ENCODE measurements around the gene LIPE. TPM values are rescaled to one million over a fixed set of nuclear protein-coding genes. Genes with fewer than 3 reads are reported as not detected.

Gene LIPE
- total RNA-seq, 1 experiment from 2014 or later: 21.7 TPM

DNA sequence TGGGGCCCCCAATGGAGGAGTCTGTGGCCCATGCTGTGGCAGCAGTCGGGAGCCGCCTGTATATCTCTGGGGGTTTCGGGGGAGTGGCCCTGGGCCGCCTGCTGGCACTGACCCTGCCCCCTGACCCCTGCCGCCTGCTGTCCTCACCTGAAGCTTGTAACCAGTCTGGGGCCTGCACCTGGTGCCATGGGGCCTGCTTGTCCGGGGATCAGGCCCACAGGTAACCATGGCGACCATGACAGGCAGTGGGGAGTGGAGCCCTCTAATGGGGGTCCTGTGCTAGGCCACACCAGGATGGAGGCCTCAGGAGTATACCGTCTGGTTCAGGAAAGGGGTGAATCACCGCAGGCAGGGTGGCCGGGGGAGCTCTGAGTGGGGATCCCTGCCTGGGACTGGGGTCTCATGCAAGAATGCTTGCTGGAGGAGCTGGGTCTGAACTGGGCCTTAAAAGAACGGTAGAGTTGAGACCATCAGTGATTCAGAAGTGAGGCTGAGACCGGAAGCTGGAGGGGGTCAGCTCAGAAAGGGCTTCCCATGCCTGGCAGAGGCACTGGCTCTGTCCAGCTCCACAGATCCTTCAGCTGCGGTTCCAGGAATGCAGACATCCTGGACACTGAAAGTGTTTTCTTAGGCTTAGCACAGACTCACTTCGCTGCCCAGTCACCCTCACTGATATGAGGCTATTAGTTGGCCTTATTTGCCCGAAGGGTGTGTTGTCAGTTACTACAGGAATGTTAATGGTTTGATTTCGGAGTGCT, 66.2 kb downstream of the LIPE start:
- intact Hi-C loops (cut with micrococcal nuclease; ENCODE audit: unreplicated experiment): no loop called here
- BruUV-seq (replicated peaks): no TSS peak
- ChIA-PET POLR2A (interaction anchor here (0.6 kb wide), 1 partner anchor 43 kb away, joined by 3 read pairs; no protein-coding TSS in a partner anchor), CTCF (interaction anchor here (0.6 kb wide), 1 partner anchor 16 kb away, joined by 5 read pairs; no protein-coding TSS in a partner anchor)
- peaks cover 3% of the 10 kb centered on the region for H3K36me3 ChIP-seq (ENCODE audit: control insufficient read depth, insufficient read depth, low read length)
- H3K9me3 ChIP-seq: no peaks in the 10 kb centered on the region
- Mint-ChIP-seq H3K27ac (ENCODE audit: unreplicated experiment) (no peak overlapping the region), H3K36me3 (ENCODE audit: insufficient read depth, unreplicated experiment) (peaks cover 30% of the 10 kb centered on the region), H3K27me3 (ENCODE audit: insufficient read depth, unreplicated experiment) (no peaks in the 10 kb centered on the region), H3K4me3 (ENCODE audit: unreplicated experiment) (no peak overlapping the region), H3K4me1 (ENCODE audit: low read depth, unreplicated experiment) (peaks cover 20% of the 10 kb centered on the region), H3K9me3 (ENCODE audit: unreplicated experiment) (no peaks in the 10 kb centered on the region)
- no peak overlapping the region for H3K4me3 ChIP-seq (ENCODE audit: low read depth, low read length)
- TF ChIP-seq, protein P1, sequence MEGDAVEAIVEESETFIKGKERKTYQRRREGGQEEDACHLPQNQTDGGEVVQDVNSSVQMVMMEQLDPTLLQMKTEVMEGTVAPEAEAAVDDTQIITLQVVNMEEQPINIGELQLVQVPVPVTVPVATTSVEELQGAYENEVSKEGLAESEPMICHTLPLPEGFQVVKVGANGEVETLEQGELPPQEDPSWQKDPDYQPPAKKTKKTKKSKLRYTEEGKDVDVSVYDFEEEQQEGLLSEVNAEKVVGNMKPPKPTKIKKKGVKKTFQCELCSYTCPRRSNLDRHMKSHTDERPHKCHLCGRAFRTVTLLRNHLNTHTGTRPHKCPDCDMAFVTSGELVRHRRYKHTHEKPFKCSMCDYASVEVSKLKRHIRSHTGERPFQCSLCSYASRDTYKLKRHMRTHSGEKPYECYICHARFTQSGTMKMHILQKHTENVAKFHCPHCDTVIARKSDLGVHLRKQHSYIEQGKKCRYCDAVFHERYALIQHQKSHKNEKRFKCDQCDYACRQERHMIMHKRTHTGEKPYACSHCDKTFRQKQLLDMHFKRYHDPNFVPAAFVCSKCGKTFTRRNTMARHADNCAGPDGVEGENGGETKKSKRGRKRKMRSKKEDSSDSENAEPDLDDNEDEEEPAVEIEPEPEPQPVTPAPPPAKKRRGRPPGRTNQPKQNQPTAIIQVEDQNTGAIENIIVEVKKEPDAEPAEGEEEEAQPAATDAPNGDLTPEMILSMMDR (IDR thresholded peaks at IDR 0.05; ENCODE audit: insufficient read depth in 1 of 2, low read depth in 1 of 2, low read length in 1 of 2, severe bottlenecking in 1 of 2, unreplicated experiment in 1 of 2): no peak
- H3K27me3 ChIP-seq (replicated peaks; ENCODE audit: control insufficient read depth, insufficient read depth, low read length): no peaks in the 10 kb centered on the region
- peaks cover 10% of the 10 kb centered on the region for H3K4me1 ChIP-seq
- peak in 1 of 2 experiments; percentile 37 for DNase-seq

DNA sequence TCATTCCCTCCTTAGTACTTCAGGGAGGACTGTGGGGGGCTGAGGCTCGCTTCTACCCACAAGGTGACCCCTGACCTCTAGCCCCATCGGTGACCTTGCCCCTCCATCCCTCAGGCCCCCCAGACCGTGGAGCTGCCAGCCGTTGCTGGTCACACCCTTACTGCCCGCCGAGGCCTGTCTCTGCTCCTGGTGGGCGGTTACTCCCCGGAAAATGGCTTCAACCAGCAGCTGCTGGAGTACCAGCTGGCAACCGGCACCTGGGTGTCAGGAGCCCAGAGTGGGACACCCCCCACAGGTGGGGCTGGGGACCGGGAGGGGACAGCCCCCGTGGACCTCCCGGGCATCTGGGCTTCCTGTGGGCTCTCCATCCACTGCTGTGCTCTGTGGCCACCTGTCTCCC, 69.9 kb downstream of the LIPE start:
- no peak for DNase-seq
- no peak overlapping the region for H3K4me3 Mint-ChIP-seq (ENCODE audit: unreplicated experiment)
- intact Hi-C loops (cut with micrococcal nuclease; ENCODE audit: unreplicated experiment): no loop called here
- Histone ChIP-seq H3K4me3 (ENCODE audit: low read depth, low read length) (no peak overlapping the region), H3K27me3 (replicated peaks; ENCODE audit: control insufficient read depth, insufficient read depth, low read length) (no peaks in the 10 kb centered on the region), H3K4me1 (peaks cover 10% of the 10 kb centered on the region), H3K9me3 (no peaks in the 10 kb centered on the region), H3K36me3 (ENCODE audit: control insufficient read depth, insufficient read depth, low read length) (peaks cover 2% of the 10 kb centered on the region)
- H3K27me3 Mint-ChIP-seq (ENCODE audit: insufficient read depth, unreplicated experiment): no peaks in the 10 kb centered on the region
- peaks cover 19% of the 10 kb centered on the region for H3K36me3 Mint-ChIP-seq (ENCODE audit: insufficient read depth, unreplicated experiment)
- ChIA-PET POLR2A (no interaction called here), CTCF (no interaction called here)
- no TSS peak for BruUV-seq (replicated peaks)
- no peaks in the 10 kb centered on the region for H3K9me3 Mint-ChIP-seq (ENCODE audit: unreplicated experiment)
- TF ChIP-seq, protein P1 (IDR thresholded peaks at IDR 0.05; ENCODE audit: insufficient read depth in 1 of 2, low read depth in 1 of 2, low read length in 1 of 2, severe bottlenecking in 1 of 2, unreplicated experiment in 1 of 2): no peak
- H3K27ac Mint-ChIP-seq (ENCODE audit: unreplicated experiment): no peak overlapping the region
- peaks cover 20% of the 10 kb centered on the region for H3K4me1 Mint-ChIP-seq (ENCODE audit: low read depth, unreplicated experiment)

DNA sequence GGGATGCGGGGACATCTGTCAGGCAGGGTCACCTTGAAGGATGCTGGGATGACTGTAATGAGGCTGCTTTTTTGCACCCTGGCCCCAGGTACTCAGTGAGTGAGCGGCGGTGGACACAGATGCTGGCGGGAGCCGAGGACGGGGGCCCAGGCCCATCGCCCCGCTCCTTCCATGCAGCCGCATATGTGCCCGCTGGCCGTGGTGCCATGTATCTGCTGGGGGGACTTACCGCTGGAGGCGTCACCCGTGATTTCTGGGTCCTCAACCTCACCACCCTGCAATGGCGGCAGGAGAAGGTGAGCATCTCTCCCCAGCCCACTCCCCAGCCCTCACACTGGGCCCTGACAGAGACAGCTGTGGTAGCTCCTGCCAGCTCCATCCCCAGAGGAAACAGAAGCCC, 70.5 kb downstream of the LIPE start:
- Histone ChIP-seq H3K9me3 (no peaks in the 10 kb centered on the region), H3K4me3 (ENCODE audit: low read depth, low read length) (no peak overlapping the region), H3K4me1 (peaks cover 10% of the 10 kb centered on the region), H3K36me3 (ENCODE audit: control insufficient read depth, insufficient read depth, low read length) (no peaks in the 10 kb centered on the region; the same call in 1 of the 2 replicates), H3K27me3 (replicated peaks; ENCODE audit: control insufficient read depth, insufficient read depth, low read length) (no peaks in the 10 kb centered on the region)
- peaks cover 20% of the 10 kb centered on the region for H3K4me1 Mint-ChIP-seq (ENCODE audit: low read depth, unreplicated experiment)
- intact Hi-C loops (cut with micrococcal nuclease; ENCODE audit: unreplicated experiment): no loop called here
- H3K9me3 Mint-ChIP-seq (ENCODE audit: unreplicated experiment): no peaks in the 10 kb centered on the region
- no TSS peak for BruUV-seq (replicated peaks)
- CTCF ChIA-PET: no interaction called here
- POLR2A ChIA-PET: no interaction called here
- H3K27me3 Mint-ChIP-seq (ENCODE audit: insufficient read depth, unreplicated experiment): no peaks in the 10 kb centered on the region
- TF ChIP-seq, protein P1 (IDR thresholded peaks at IDR 0.05; ENCODE audit: insufficient read depth in 1 of 2, low read depth in 1 of 2, low read length in 1 of 2, severe bottlenecking in 1 of 2, unreplicated experiment in 1 of 2): no peak
- H3K4me3 Mint-ChIP-seq (ENCODE audit: unreplicated experiment): no peak overlapping the region
- H3K36me3 Mint-ChIP-seq (ENCODE audit: insufficient read depth, unreplicated experiment): peaks cover 15% of the 10 kb centered on the region
- no peak overlapping the region for H3K27ac Mint-ChIP-seq (ENCODE audit: unreplicated experiment)
- DNase-seq: no peak
